Measurements from ENCODE around the gene PLAU.

- no peak for TF ChIP-seq CTCF (IDR thresholded peaks at IDR 0.05; ENCODE audit: low read length)
- TF ChIP-seq EZH2 (optimal IDR thresholded peaks at IDR 0.05; ENCODE audit: low read depth, low read length) = no peak
Measured at GRCh38 chr10:73946253-73947145, 35.6 kb downstream of the PLAU start.

Data from MM.1S (cell line).